PC-3 (cell line): ENCODE results near the gene LMO1. TPM values are rescaled to one million over a fixed set of nuclear protein-coding genes. Genes with fewer than 3 reads are reported as not detected.

Experiments
- ATAC-seq: fragments of 200-7000 bp; cut with Tn5 transposase; 2 replicates; pipeline ENCODE4 v1.9.1; 2020; ENCODE audit warnings: mild to moderate bottlenecking, moderate library complexity
- BruUV-seq: library from RNA; stranded (reverse); fragments of 400-500 nt; replicated peaks from 2 replicates; lab custom pipeline; 2021; lab: Mats Ljungman, UMichigan
- CTCF ChIA-PET: fragments of 300-600 bp; sonication (Branson Sonifier 250); formaldehyde crosslinking; loops from one replicate; lab custom pipeline; 2022; ENCODE audit warnings: antibody characterized with exemption; lab: Charles Lee
- POLR2A ChIA-PET: fragments of 300-600 bp; sonication (Branson Sonifier 250); formaldehyde crosslinking; loops from one replicate; lab custom pipeline; 2022; ENCODE audit warnings: antibody characterized with exemption; ENCODE audit not compliant: unreplicated experiment; lab: Charles Lee
- DNase-seq: peaks from one replicate; pipeline ENCODE4 v3.0.0-alpha.2; 2015
- H2AFZ ChIP-seq: fragments of 300-600 bp; sonication (generic); 2 replicates; pipeline ENCODE4 v1.6.0; 2016; ENCODE audit warnings: antibody characterized with exemption, low read length
- H3F3A ChIP-seq: fragments of 300-600 bp; sonication (generic); one replicate; pipeline ENCODE4 v1.6.0; 2017; ENCODE audit warnings: antibody characterized with exemption, low read length, control low read depth, mild to moderate bottlenecking; ENCODE audit not compliant: unreplicated experiment
- H3K27ac ChIP-seq: fragments of 300-600 bp; sonication (generic); 2 replicates; pipeline ENCODE4 v1.5.1; 2016; ENCODE audit warnings: mild to moderate bottlenecking, low read length
- H3K27me3 ChIP-seq: fragments of 300-600 bp; sonication (generic); 2 replicates; pipeline ENCODE4 v1.6.1; 2016; ENCODE audit warnings: low read length, mixed read lengths
- H3K36me3 ChIP-seq: fragments of 300-600 bp; sonication (generic); 2 replicates; pipeline ENCODE4 v1.6.1; 2016; ENCODE audit warnings: low read depth, mixed run types, low read length, mixed read lengths
- H3K4me1 ChIP-seq: fragments of 300-600 bp; sonication (generic); 2 replicates; pipeline ENCODE4 v1.5.1; 2016; ENCODE audit warnings: low read length; ENCODE audit not compliant: insufficient read depth
- H3K4me2 ChIP-seq: fragments of 300-600 bp; sonication (generic); 2 replicates; pipeline ENCODE4 v1.6.0; 2016; ENCODE audit warnings: low read length
- H3K4me3 ChIP-seq: fragments of 300-600 bp; sonication (generic); 2 replicates; pipeline ENCODE4 v1.5.1; 2016; ENCODE audit warnings: mild to moderate bottlenecking, low read length, mixed read lengths
- H3K79me2 ChIP-seq: fragments of 300-600 bp; sonication (generic); 2 replicates; pipeline ENCODE4 v1.6.1; 2017; ENCODE audit warnings: low read length, mixed read lengths
- H3K9ac ChIP-seq: fragments of 300-600 bp; sonication (generic); 2 replicates; pipeline ENCODE4 v1.6.0; 2016; ENCODE audit warnings: mild to moderate bottlenecking, low read length
- H3K9me2 ChIP-seq: fragments of 300-600 bp; sonication (generic); replicated peaks from 2 replicates; pipeline ENCODE4 v1.6.1; 2016; ENCODE audit warnings: mixed run types, low read length, mixed read lengths
- H3K9me3 ChIP-seq: fragments of 300-600 bp; sonication (generic); 2 replicates; pipeline ENCODE4 v1.6.1; 2016; ENCODE audit warnings: low read length, mixed read lengths
- H4K20me1 ChIP-seq: fragments of 300-600 bp; sonication (generic); 2 replicates; pipeline ENCODE4 v1.6.1; 2016; ENCODE audit warnings: low read length, mixed read lengths
- CTCF ChIP-seq: fragments of 300-600 bp; sonication (generic); conservative IDR thresholded peaks from 2 replicates; pipeline ENCODE4 v1.5.1; 2017; ENCODE audit warnings: antibody characterized with exemption, low read depth, mild to moderate bottlenecking, low read length
- EZH2 ChIP-seq: fragments of 300-600 bp; sonication (generic); IDR thresholded peaks from one replicate; pipeline ENCODE4 v1.6.1; 2017; ENCODE audit warnings: antibody characterized with exemption, mild to moderate bottlenecking, low read length; ENCODE audit not compliant: unreplicated experiment
- EZH2phosphoT487 ChIP-seq: fragments of 300-600 bp; sonication (generic); IDR thresholded peaks from 2 replicates; pipeline ENCODE4 v1.6.1; 2018; ENCODE audit warnings: mild to moderate bottlenecking, antibody characterized with exemption, low read length, borderline replicate concordance
- intact Hi-C: fragments of 100-400 bp; cut with micrococcal nuclease; formaldehyde crosslinking; loops from 2 replicates; pipeline ENCODE4 v1.9.0; 2023
- total RNA-seq: library from RNA; depleted of rRNA; stranded (reverse); fragments of >200 nt; gene quantifications from 2 replicates; pipeline ENCODE4 v1.2.3, GENCODE V29; 2014

The LMO1 gene
- total RNA-seq, 1 experiment from 2014 or later: 0.15 TPM

GRCh38 chr11:8283100-8283464, 19.4 kb upstream of the LMO1 start:
- Histone ChIP-seq H3K9ac (no peak overlapping the region), H3K27ac (no peak overlapping the region), H3K9me2 (no peaks in the 10 kb centered on the region), H3K9me3 (no peaks in the 10 kb centered on the region), H4K20me1 (no peaks in the 10 kb centered on the region), H3K79me2 (no peaks in the 10 kb centered on the region), H3F3A (no peaks in the 10 kb centered on the region), H3K4me2 (no peak overlapping the region), H3K36me3 (no peaks in the 10 kb centered on the region), H3K27me3 (peaks cover 15% of the 10 kb centered on the region; the same call in 1 of the 2 replicates), H2AFZ (no peak overlapping the region), H3K4me1 (no peaks in the 10 kb centered on the region), H3K4me3 (no peak overlapping the region)
- ChIA-PET POLR2A (no interaction called here), CTCF (no interaction called here)
- ATAC-seq (no peak), DNase-seq (no peak)
- TF ChIP-seq EZH2: no peak
- TF ChIP-seq CTCF: no peak
- no peak for TF ChIP-seq EZH2phosphoT487
- no TSS peak for BruUV-seq
- intact Hi-C loops: no loop called here

- H3K4me3 ChIP-seq: no peak overlapping the region
- no peak overlapping the region for H2AFZ ChIP-seq
- intact Hi-C loops: no loop called here
- no peaks in the 10 kb centered on the region for H4K20me1 ChIP-seq
- no peak for TF ChIP-seq CTCF
- TF ChIP-seq EZH2: no peak
- no peak for TF ChIP-seq EZH2phosphoT487
- no peaks in the 10 kb centered on the region for H3F3A ChIP-seq
- H3K27me3 ChIP-seq: peaks cover 15% of the 10 kb centered on the region; the same call in 1 of the 2 replicates
- no peak overlapping the region for H3K9ac ChIP-seq
- POLR2A ChIA-PET: no interaction called here
- no TSS peak for BruUV-seq
- no peaks in the 10 kb centered on the region for H3K9me3 ChIP-seq
- no peaks in the 10 kb centered on the region for H3K4me1 ChIP-seq
- DNase-seq: no peak
- H3K9me2 ChIP-seq: no peaks in the 10 kb centered on the region
- ATAC-seq: no peak
- H3K36me3 ChIP-seq: no peaks in the 10 kb centered on the region
- CTCF ChIA-PET: no interaction called here
- H3K79me2 ChIP-seq: no peaks in the 10 kb centered on the region
- no peak overlapping the region for H3K4me2 ChIP-seq
- H3K27ac ChIP-seq: no peak overlapping the region
These were observed 19.0 kb upstream of the LMO1 start for GRCh38 chr11:8282631-8283030.

- TF ChIP-seq EZH2phosphoT487 (no peak), CTCF (no peak), EZH2 (no peak)
- H3K4me2 ChIP-seq: no peak overlapping the region
- H3K79me2 ChIP-seq: no peaks in the 10 kb centered on the region
- H3K4me3 ChIP-seq: no peak overlapping the region
- H4K20me1 ChIP-seq: no peaks in the 10 kb centered on the region
- ATAC-seq (no peak), DNase-seq (no peak)
- no peak overlapping the region for H3K9ac ChIP-seq
- no peaks in the 10 kb centered on the region for H3K9me3 ChIP-seq
- H3F3A ChIP-seq: no peaks in the 10 kb centered on the region
- H3K4me1 ChIP-seq: no peaks in the 10 kb centered on the region
- no peaks in the 10 kb centered on the region for H3K36me3 ChIP-seq
- ChIA-PET CTCF (no interaction called here), POLR2A (no interaction called here)
- BruUV-seq: no TSS peak
- intact Hi-C loops: no loop called here
- H3K9me2 ChIP-seq: no peaks in the 10 kb centered on the region
- no peak overlapping the region for H3K27ac ChIP-seq
- H3K27me3 ChIP-seq: peaks cover 19% of the 10 kb centered on the region; the same call in 1 of the 2 replicates
- no peak overlapping the region for H2AFZ ChIP-seq
These were observed 17.6 kb upstream of the LMO1 start for GRCh38 chr11:8281266-8281665.
